HepG2 (cell line): ENCODE measurements around the gene ANO9. TPM values are rescaled to one million over a fixed set of nuclear protein-coding genes. Genes with fewer than 3 reads are reported as not detected.

Source experiments
- BORCS8-MEF2B ChIP-seq: sonication (generic); formaldehyde crosslinking; IDR thresholded peaks from 2 replicates; pipeline ENCODE4 v1.8.0; 2022; ENCODE audit warnings: mild to moderate bottlenecking, missing genetic modification reagents
- JUNB ChIP-seq: sonication (generic); formaldehyde crosslinking; IDR thresholded peaks from 2 replicates; pipeline ENCODE4 v1.8.0; 2022; ENCODE audit warnings: missing genetic modification reagents, mild to moderate bottlenecking, borderline replicate concordance
- KDM5A ChIP-seq: fragments of 200-600 bp; sonication (generic); IDR thresholded peaks from 2 replicates; pipeline ENCODE4 v1.7.0; 2018; ENCODE audit warnings: antibody characterized with exemption, mild to moderate bottlenecking, low read length, borderline replicate concordance
- KLF9 ChIP-seq: IDR thresholded peaks from 2 replicates; pipeline ENCODE4 v1.6.1; 2016; ENCODE audit warnings: low read depth
- MAFF ChIP-seq: IDR thresholded peaks from 2 replicates; pipeline ENCODE4 v1.6.1; 2011; ENCODE audit warnings: low read depth, low read length, improper control_type of control experiment
- NFE2L2 ChIP-seq: fragments of 150-350 bp; IDR thresholded peaks from 2 replicates; pipeline ENCODE4 v1.6.1; 2014; ENCODE audit warnings: low read length
- NR2F2 ChIP-seq: IDR thresholded peaks from 2 replicates; pipeline ENCODE4 v1.6.1; 2012; ENCODE audit warnings: low read depth, inconsistent platforms, borderline replicate concordance
- SKI ChIP-seq: fragments of 450-650 bp; IDR thresholded peaks from one replicate; pipeline ENCODE4 v1.6.1; 2018; ENCODE audit warnings: mild to moderate bottlenecking; ENCODE audit not compliant: partially characterized antibody
- SMAD1 ChIP-seq: sonication (generic); formaldehyde crosslinking; IDR thresholded peaks from 2 replicates; pipeline ENCODE4 v1.4.0; 2020; ENCODE audit warnings: missing genetic modification reagents, low read depth, mild to moderate bottlenecking, borderline replicate concordance
- STAG1 ChIP-seq: sonication (generic); formaldehyde crosslinking; IDR thresholded peaks from 2 replicates; pipeline ENCODE4 v1.4.0; 2020; ENCODE audit warnings: missing genetic modification reagents
- TBL1XR1 ChIP-seq: fragments of 150-350 bp; IDR thresholded peaks from 2 replicates; pipeline ENCODE4 v1.6.1; 2014; ENCODE audit warnings: borderline replicate concordance, low read length; ENCODE audit not compliant: partially characterized antibody
- ZFP36L2 ChIP-seq: sonication (generic); formaldehyde crosslinking; IDR thresholded peaks from 2 replicates; pipeline ENCODE4 v1.4.0; 2020; ENCODE audit warnings: missing genetic modification reagents
- ZMAT3 ChIP-seq: sonication (generic); formaldehyde crosslinking; conservative IDR thresholded peaks from 2 replicates; pipeline ENCODE4 v1.7.0; 2021; ENCODE audit warnings: missing genetic modification reagents
- ZNF274 ChIP-seq: sonication (generic); formaldehyde crosslinking; IDR thresholded peaks from 2 replicates; pipeline ENCODE4 v1.5.1; 2020; ENCODE audit warnings: mild to moderate bottlenecking, missing genetic modification reagents
- ZNF33A ChIP-seq: sonication (generic); formaldehyde crosslinking; IDR thresholded peaks from 2 replicates; pipeline ENCODE4 v1.5.1; 2020; ENCODE audit warnings: missing genetic modification reagents, mild to moderate bottlenecking, moderate library complexity, borderline replicate concordance
- ZNF44 ChIP-seq: sonication (generic); formaldehyde crosslinking; IDR thresholded peaks from 2 replicates; pipeline ENCODE4 v1.5.1; 2020; ENCODE audit warnings: mild to moderate bottlenecking, missing genetic modification reagents
- ZNF878 ChIP-seq: sonication (generic); formaldehyde crosslinking; IDR thresholded peaks from 2 replicates; pipeline ENCODE4 v1.8.1; 2023; ENCODE audit warnings: mild to moderate bottlenecking, missing genetic modification reagents, moderate library complexity
- polyA plus RNA-seq, 8 experiments: library from polyadenylated mRNA; depleted of rRNA in 3 of 8; stranded (reverse) in 7 of 8; unstranded in 1 of 8; fragments of >200 nt; fragmentation: Illumina TruSeq in 4 of 8; extraction: Trizol in 4 of 8; gene quantifications; 2 replicates each; pipeline versions ENCODE4 v1.2.1 to v1.2.3, GENCODE V29; 2011 to 2016; ENCODE audit warnings: low read depth in 4 of 8, missing spikeins in 1 of 8, mixed read lengths in 1 of 8; ENCODE audit not compliant: insufficient read depth in 1 of 8
- total RNA-seq, 5 experiments: library from RNA; depleted of rRNA; stranded (reverse); fragments of >200 nt; fragmentation: Illumina TruSeq; extraction: Trizol; gene quantifications; 2 replicates each; pipeline ENCODE4 v1.2.3, GENCODE V29; 2016; ENCODE audit warnings: low read depth in 1 of 5
- TF ChIP-seq, protein P1 (sequence below): IDR thresholded peaks from 2 replicates; pipeline ENCODE4 v1.6.1; 2016; ENCODE audit warnings: low read depth, control low read depth
- TF ChIP-seq, protein P2 (sequence below): IDR thresholded peaks from 2 replicates; pipeline ENCODE4 v1.6.1; 2016; ENCODE audit warnings: mild to moderate bottlenecking
- TF ChIP-seq, protein P3 (sequence below): sonication (generic); formaldehyde crosslinking; IDR thresholded peaks from 2 replicates; pipeline ENCODE4 v1.5.1; 2020; ENCODE audit warnings: missing genetic modification reagents, mild to moderate bottlenecking, borderline replicate concordance
- TF ChIP-seq, protein P4 (sequence below): sonication (generic); formaldehyde crosslinking; conservative IDR thresholded peaks from 2 replicates; pipeline ENCODE4 v1.4.0; 2020; ENCODE audit warnings: missing genetic modification reagents
- TF ChIP-seq, protein P5 (sequence below): sonication (generic); formaldehyde crosslinking; IDR thresholded peaks from 2 replicates; pipeline ENCODE4 v1.9.0; 2022; ENCODE audit warnings: low read depth, missing genetic modification reagents
- TF ChIP-seq, protein P6 (sequence below): sonication (generic); formaldehyde crosslinking; IDR thresholded peaks from 2 replicates; pipeline ENCODE4 v1.5.0; 2020; ENCODE audit warnings: missing genetic modification reagents

ANO9 gene
- total and polyA plus RNA-seq, 2 of the 13 experiments (the other 11 are each of a cell fraction or from before 2014, with no cell fraction given) = 8.9 to 14.3 TPM

DNA sequence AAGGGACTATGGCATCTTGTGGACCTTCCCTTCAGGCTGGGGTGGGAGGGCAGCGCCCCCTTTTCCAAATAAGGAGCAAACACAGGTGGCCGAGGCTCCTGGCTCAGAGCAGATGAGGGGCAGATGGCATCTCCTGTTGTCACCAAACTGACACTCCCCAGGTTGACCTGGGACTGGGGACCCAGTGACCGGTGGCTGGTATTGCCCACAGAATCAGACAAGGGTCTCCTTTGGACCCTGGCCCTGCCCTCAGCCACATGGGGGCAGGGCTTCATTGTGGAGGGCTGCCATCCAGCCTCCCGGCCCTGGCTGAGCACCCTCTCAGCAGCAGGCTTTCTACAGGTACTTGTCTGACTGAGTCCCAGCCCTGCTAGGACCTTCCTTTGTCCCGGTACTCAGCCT is 26.2 kb downstream of the ANO9 start (continued):
- TF ChIP-seq, protein P1, sequence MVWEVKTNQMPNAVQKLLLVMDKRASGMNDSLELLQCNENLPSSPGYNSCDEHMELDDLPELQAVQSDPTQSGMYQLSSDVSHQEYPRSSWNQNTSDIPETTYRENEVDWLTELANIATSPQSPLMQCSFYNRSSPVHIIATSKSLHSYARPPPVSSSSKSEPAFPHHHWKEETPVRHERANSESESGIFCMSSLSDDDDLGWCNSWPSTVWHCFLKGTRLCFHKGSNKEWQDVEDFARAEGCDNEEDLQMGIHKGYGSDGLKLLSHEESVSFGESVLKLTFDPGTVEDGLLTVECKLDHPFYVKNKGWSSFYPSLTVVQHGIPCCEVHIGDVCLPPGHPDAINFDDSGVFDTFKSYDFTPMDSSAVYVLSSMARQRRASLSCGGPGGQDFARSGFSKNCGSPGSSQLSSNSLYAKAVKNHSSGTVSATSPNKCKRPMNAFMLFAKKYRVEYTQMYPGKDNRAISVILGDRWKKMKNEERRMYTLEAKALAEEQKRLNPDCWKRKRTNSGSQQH (CRISPR knock-in tag) = no peak
- TF ChIP-seq ZNF274 (CRISPR knock-in tag) (no peak), JUNB (no peak), ZNF878 (CRISPR knock-in tag) (no peak), ZFP36L2 (CRISPR knock-in tag) (no peak), SKI (no peak), NR2F2 (no peak), NFE2L2 (no peak), MAFF (no peak), ZMAT3 (CRISPR knock-in tag) (no peak), TBL1XR1 (no peak), SMAD1 (CRISPR knock-in tag) (no peak), KDM5A (no peak), BORCS8-MEF2B (no peak), ZNF44 (no peak), ZNF33A (no peak), KLF9 (CRISPR knock-in tag) (no peak), STAG1 (CRISPR knock-in tag) (no peak)
- TF ChIP-seq, protein P2, sequence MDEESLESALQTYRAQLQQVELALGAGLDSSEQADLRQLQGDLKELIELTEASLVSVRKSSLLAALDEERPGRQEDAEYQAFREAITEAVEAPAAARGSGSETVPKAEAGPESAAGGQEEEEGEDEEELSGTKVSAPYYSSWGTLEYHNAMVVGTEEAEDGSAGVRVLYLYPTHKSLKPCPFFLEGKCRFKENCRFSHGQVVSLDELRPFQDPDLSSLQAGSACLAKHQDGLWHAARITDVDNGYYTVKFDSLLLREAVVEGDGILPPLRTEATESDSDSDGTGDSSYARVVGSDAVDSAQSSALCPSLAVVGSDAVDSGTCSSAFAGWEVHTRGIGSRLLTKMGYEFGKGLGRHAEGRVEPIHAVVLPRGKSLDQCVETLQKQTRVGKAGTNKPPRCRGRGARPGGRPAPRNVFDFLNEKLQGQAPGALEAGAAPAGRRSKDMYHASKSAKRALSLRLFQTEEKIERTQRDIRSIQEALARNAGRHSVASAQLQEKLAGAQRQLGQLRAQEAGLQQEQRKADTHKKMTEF (CRISPR knock-in tag) = no peak
- TF ChIP-seq, protein P3, sequence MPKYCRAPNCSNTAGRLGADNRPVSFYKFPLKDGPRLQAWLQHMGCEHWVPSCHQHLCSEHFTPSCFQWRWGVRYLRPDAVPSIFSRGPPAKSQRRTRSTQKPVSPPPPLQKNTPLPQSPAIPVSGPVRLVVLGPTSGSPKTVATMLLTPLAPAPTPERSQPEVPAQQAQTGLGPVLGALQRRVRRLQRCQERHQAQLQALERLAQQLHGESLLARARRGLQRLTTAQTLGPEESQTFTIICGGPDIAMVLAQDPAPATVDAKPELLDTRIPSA (CRISPR knock-in tag) = no peak
- TF ChIP-seq, protein P4, sequence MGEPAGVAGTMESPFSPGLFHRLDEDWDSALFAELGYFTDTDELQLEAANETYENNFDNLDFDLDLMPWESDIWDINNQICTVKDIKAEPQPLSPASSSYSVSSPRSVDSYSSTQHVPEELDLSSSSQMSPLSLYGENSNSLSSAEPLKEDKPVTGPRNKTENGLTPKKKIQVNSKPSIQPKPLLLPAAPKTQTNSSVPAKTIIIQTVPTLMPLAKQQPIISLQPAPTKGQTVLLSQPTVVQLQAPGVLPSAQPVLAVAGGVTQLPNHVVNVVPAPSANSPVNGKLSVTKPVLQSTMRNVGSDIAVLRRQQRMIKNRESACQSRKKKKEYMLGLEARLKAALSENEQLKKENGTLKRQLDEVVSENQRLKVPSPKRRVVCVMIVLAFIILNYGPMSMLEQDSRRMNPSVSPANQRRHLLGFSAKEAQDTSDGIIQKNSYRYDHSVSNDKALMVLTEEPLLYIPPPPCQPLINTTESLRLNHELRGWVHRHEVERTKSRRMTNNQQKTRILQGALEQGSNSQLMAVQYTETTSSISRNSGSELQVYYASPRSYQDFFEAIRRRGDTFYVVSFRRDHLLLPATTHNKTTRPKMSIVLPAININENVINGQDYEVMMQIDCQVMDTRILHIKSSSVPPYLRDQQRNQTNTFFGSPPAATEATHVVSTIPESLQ (CRISPR knock-in tag) = no peak
- TF ChIP-seq, protein P5, sequence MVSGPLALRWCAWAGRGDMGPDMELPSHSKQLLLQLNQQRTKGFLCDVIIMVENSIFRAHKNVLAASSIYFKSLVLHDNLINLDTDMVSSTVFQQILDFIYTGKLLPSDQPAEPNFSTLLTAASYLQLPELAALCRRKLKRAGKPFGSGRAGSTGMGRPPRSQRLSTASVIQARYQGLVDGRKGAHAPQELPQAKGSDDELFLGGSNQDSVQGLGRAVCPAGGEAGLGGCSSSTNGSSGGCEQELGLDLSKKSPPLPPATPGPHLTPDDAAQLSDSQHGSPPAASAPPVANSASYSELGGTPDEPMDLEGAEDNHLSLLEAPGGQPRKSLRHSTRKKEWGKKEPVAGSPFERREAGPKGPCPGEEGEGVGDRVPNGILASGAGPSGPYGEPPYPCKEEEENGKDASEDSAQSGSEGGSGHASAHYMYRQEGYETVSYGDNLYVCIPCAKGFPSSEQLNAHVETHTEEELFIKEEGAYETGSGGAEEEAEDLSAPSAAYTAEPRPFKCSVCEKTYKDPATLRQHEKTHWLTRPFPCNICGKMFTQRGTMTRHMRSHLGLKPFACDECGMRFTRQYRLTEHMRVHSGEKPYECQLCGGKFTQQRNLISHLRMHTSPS = peak; percentile 22; the same call in 1 of the 2 replicates
- TF ChIP-seq, protein P6, sequence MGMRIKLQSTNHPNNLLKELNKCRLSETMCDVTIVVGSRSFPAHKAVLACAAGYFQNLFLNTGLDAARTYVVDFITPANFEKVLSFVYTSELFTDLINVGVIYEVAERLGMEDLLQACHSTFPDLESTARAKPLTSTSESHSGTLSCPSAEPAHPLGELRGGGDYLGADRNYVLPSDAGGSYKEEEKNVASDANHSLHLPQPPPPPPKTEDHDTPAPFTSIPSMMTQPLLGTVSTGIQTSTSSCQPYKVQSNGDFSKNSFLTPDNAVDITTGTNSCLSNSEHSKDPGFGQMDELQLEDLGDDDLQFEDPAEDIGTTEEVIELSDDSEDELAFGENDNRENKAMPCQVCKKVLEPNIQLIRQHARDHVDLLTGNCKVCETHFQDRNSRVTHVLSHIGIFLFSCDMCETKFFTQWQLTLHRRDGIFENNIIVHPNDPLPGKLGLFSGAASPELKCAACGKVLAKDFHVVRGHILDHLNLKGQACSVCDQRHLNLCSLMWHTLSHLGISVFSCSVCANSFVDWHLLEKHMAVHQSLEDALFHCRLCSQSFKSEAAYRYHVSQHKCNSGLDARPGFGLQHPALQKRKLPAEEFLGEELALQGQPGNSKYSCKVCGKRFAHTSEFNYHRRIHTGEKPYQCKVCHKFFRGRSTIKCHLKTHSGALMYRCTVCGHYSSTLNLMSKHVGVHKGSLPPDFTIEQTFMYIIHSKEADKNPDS = no peak
